Motor neuron (in vitro differentiated cells): ENCODE measurements around the gene LGALS1. TPM values are rescaled to one million over a fixed set of nuclear protein-coding genes. Genes with fewer than 3 reads are reported as not detected.
"Not testable (repeated sequence)": the region's sequence is repeated elsewhere in the genome, so short reads cannot be mapped to it uniquely, and the experiment has no call there.

Source experiments
- ATAC-seq, 8 experiments: fragments of 200-7000 bp; cut with Tn5 transposase; replicated peaks in 6 of 8; 2 replicates each; pipeline ENCODE4 v1.8.0; 2021; ENCODE audit warnings: mild to moderate bottlenecking in 8 of 8, moderate library complexity in 8 of 8
- H3K27ac ChIP-seq, 2 donors: fragments of 250-450 bp; sonication (Bioruptor Pico); 2 replicates each; pipeline ENCODE4 v1.9.0; 2021; ENCODE audit warnings: antibody characterized with exemption in 2 of 2, mild to moderate bottlenecking in 2 of 2, moderate library complexity in 1 of 2
- H3K4me1 ChIP-seq, 2 donors: fragments of 250-450 bp; sonication (Bioruptor Pico); replicated peaks in 1 of 2; 2 replicates each; pipeline ENCODE4 v1.6.1; 2021; ENCODE audit warnings: antibody characterized with exemption in 2 of 2, mild to moderate bottlenecking in 2 of 2, moderate library complexity in 1 of 2
- H3K4me3 ChIP-seq, 5 donors: fragments of 250-450 bp; sonication (Bioruptor Pico); 2 replicates each; pipeline ENCODE4 v1.9.0; 2021; ENCODE audit warnings: antibody characterized with exemption in 5 of 5, mild to moderate bottlenecking in 5 of 5, moderate library complexity in 4 of 5
- WGBS, 10 experiments: fragments of 450-650 bp; shearing (Covaris generic); methylation state at CpG; one replicate each; pipeline ENCODE4 v1.0.0; 2022; 5-methylcytosine and 5-hydroxymethylcytosine counted together
- in situ Hi-C, 9 experiments: fragments of 400-800 bp; cut with MboI; loops; one replicate each; pipeline ENCODE4 v1.15.0; 2021; ENCODE audit warnings: low sequenced_read_pairs in 9 of 9, low pct_unique_long_range_greater_than_20kb in 2 of 9; ENCODE audit not compliant: unreplicated experiment in 9 of 9
- total RNA-seq, 8 experiments: library from RNA; unstranded; fragments of 300-600 nt; gene quantifications; 2 replicates each; pipeline versions ENCODE4 v1.2.3 to v1.2.4, GENCODE V29; 2022

Gene LGALS1
- total RNA-seq, 8 experiments from 2014 or later: 23.1 to 1,188 (median 160) TPM

DNA sequence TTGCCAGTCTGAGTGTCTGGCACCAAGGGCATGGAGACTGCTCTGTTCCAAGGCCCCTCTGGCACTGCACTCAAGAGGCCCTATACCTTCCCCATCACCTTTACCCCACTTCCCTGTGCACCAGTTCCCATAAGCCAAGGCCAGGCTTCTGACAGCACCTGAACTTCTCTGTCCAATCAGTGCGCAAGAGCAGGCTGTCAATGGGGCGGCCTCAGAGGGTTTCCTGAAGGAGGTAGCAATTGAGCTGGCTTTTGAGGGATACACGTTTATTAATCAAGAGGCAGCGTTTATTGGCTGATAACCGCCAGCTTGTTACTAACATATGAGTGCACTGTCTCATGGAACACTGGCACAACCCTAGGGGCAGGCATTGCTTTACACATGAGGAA lies 33.9 kb upstream of the LGALS1 start:
- in situ Hi-C loops: no loop called here
- Histone ChIP-seq H3K4me3 (no peak overlapping the region), H3K27ac (no peak overlapping the region), H3K4me1 (peaks cover 11 to 30% of the 10 kb centered on the region in 2 donors)
- WGBS, 10 experiments: 60 to 100% (median 94%) methylated on average over 1 to 5 of the region's 5 CpGs; no CpG with 5 or more reads in 3 of the 10 experiments
- no peak for ATAC-seq

DNA sequence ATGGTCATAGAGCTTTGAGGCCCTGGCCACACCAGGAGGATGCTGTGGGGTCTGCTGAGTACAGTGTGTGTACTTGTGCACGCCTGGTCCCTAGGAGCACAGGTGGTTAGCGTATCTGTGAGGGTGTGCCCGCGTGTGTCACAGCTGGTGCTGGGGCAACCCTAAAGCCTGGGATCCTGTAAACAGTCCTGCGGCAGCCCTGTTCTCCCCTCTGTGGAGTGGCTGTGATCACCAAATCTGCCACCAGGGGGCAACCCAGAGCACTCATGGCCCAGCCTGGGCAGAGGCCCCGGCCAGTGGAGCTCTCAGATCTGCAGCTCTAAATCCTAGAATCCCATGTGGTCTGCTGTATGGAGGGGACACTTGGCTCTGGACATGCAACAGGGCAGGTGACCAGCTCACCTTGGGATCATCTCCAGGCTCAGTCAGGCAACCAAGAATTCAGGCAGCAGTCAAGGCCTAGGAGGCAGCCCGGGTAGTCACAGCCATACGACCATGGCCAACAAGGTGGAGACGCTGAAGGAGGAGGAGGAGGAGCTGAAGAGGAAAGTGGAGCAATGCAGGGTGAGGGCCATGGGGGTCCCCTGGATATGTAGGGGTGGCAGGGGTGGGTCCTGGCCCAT lies 32.1 kb upstream of the LGALS1 start:
- Histone ChIP-seq H3K4me3 (no peak overlapping the region), H3K4me1 (peaks cover 11 to 20% of the 10 kb centered on the region in 2 donors), H3K27ac (no peak overlapping the region)
- in situ Hi-C loops: no loop called here
- 40 to 60% (median 44%) methylated on average over 1 to 4 of the region's 9 CpGs; no CpG with 5 or more reads in 6 of the 10 experiments for WGBS, 10 experiments
- ATAC-seq: peak; percentile 63 to 84 (median 78)

DNA sequence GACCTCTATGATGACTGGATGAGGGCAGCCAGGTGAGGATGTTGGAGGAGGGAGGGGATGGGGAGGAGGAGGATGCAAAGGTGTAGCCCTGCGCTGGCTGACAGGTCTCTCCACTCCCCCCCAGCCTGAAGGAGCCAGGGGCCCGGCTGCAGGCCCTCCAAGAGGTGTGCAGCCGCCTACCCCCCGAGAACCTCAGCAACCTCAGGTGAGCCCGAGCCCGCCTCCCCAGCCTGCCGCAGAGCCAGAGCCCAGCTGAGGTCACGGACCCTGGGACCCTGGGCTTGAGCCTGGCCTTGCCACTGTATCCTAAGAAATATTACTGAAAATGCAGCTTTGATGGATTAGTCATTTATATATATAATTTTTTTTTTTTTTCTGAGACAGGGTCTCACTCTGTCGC lies 28.1 kb upstream of the LGALS1 start:
- 83 to 100% (median 100%) methylated on average over 1 to 2 of the region's 9 CpGs; no CpG with 5 or more reads in 6 of the 10 experiments for WGBS, 10 experiments
- no peak for ATAC-seq
- Histone ChIP-seq H3K27ac (no peak overlapping the region), H3K4me3 (no peak overlapping the region), H3K4me1 (peaks cover 0 to 2% of the 10 kb centered on the region in 2 donors)
- in situ Hi-C loops: no loop called here

DNA sequence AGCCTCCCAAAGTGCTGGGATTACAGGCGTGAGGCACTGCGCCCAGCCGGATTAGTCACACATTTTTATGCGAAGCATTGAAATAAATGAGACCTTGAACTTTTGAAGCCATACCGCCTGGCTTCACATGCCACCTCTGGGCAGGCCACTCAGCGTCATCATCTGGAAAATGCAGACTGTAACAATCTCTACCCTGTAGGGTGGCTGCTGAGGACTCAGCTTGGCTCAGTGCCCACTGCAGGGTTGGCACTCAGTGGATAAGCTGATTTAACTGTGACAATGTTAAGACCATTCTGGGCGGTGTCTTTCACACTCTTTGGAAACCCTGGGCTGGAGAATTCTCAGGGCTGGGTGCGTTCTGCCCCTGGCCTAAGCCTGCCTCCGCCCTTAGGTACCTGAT lies 27.5 kb upstream of the LGALS1 start:
- 47 to 100% (median 94%) methylated on average over 1 to 6 of the region's 9 CpGs; no CpG with 5 or more reads in 4 of the 10 experiments for WGBS, 10 experiments
- peak in 3 of 8 experiments; percentile 60 to 72 (median 64) for ATAC-seq
- peaks cover 0 to 2% of the 10 kb centered on the region in 2 donors for H3K4me1 ChIP-seq
- no peak overlapping the region for H3K27ac ChIP-seq
- H3K4me3 ChIP-seq: no peak overlapping the region
- in situ Hi-C loops: no loop called here

DNA sequence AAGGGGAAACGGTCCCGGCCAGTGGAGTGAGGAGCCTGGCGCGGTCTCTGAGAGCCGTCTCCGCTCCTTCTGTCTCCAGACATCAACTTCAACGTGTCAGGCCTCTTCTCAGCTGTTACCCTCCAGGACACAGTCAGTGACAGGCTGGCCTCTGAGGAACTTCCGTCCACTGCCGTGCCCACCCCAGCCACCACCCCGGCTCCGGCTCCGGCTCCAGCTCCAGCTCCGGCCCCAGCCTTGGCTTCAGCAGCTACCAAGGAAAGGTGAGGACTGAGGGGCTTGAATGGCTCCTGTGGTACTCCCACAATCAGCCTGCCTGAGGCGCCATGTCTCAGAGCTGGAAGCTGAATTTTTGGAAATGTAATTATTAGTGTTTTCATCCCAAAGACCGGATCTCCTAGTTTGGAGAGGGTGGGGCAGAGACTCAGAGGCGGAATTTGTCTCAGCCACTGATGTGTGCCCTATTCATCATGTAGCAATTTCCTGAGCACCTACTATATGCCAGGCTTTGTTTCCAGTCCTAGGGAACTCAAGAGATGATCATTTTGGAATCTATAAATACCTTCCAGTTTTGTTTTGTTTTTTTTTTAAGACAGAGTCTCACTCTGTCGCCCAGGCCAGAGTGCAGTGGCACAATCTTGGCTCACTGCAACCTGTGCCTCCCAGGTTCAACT lies 24.8 kb upstream of the LGALS1 start:
- Histone ChIP-seq H3K4me1 (no peaks in the 10 kb centered on the region), H3K4me3 (no peak overlapping the region), H3K27ac (no peak overlapping the region)
- in situ Hi-C loops: no loop called here
- 80 to 100% (median 100%) methylated on average over 1 to 5 of the region's 17 CpGs for WGBS, 10 experiments
- ATAC-seq: no peak

DNA sequence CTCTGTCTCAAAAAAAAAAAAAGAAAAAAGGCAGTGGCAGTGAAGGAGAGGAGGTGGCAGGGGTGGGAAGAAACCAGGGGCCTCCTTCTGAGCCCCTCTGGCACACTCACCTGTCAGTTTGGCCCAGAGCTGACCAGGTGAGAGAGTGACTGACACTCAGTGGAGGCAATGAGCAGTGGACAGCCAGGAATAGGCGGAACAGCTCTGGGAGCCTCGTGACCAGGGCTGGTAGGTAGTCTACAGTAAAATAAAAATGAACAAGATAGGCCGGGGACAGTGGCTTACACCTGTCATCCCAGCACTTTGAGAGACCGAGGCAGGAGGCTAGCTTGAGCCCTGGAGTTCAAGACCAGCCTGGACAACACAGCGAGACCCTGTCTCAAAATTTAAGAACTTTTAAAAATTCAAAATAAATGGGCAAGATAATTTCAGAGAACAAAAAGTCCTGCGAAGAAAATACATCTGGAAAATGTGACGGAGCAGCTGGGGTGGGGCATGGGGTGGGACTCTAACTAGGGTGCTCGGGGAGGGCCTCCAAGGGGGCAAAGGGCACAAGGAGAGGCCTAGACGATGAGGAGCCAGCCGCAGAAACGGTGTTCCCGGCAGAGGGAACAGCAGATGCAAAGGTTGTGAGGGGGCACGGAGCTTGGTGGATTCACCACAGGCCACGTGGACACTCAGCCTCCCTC lies 20.7 kb upstream of the LGALS1 start:
- H3K4me3 ChIP-seq: no peak overlapping the region
- H3K27ac ChIP-seq: no peak overlapping the region
- peaks cover 5 to 7% of the 10 kb centered on the region in 2 donors for H3K4me1 ChIP-seq
- 78 to 100% (median 90%) methylated on average over 2 to 6 of the region's 14 CpGs; no CpG with 5 or more reads in 4 of the 10 experiments for WGBS, 10 experiments
- in situ Hi-C loops: no loop called here
- ATAC-seq: no peak

DNA sequence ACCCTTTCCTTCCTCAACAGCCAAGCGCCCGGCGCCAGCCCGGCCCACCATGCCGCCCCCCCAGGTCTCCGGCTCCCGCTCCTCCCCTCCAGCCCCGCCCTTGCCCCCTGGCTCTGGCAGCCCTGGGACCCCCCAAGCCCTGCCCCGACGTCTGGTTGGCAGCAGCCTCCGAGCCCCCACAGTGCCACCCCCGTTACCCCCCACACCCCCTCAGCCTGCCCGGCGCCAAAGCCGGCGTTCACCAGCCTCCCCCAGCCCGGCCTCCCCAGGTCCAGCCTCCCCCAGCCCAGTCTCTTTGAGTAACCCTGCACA lies 20.2 kb upstream of the LGALS1 start:
- no peak overlapping the region for H3K27ac ChIP-seq
- H3K4me1 ChIP-seq: peaks cover 10 to 12% of the 10 kb centered on the region in 2 donors
- ATAC-seq: no peak
- no peak overlapping the region for H3K4me3 ChIP-seq
- in situ Hi-C loops: no loop called here
- no CpG with 5 or more reads among the region's 17 CpGs for WGBS, 10 experiments

DNA sequence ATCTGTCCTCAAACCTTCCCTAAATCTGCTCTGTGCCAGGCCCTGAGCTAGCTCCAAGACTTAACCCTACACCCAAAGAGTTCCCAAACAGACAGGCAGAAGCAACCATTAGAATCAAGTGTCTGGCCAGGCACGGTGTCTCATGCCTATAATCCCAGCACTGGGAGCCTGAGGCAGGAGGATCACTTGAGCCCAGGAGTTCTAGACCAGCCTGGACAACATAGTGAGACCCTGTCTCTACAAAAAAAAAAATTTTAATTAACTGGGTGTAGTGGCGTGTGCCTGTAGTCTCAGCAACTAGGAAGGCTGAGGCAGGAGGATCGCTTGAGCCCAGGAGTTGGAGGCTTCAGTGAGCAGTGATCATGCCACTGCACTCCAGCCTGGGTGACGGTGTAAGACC lies 18.9 kb upstream of the LGALS1 start:
- H3K4me3 ChIP-seq, H3K27ac ChIP-seq, ATAC-seq, in situ Hi-C loops: not testable (repeated sequence)
- H3K4me1 ChIP-seq: peaks cover 21 to 25% of the 10 kb centered on the region in 2 donors
- 40 to 100% (median 100%) methylated on average over 1 to 3 of the region's 4 CpGs; no CpG with 5 or more reads in 2 of the 10 experiments for WGBS, 10 experiments

DNA sequence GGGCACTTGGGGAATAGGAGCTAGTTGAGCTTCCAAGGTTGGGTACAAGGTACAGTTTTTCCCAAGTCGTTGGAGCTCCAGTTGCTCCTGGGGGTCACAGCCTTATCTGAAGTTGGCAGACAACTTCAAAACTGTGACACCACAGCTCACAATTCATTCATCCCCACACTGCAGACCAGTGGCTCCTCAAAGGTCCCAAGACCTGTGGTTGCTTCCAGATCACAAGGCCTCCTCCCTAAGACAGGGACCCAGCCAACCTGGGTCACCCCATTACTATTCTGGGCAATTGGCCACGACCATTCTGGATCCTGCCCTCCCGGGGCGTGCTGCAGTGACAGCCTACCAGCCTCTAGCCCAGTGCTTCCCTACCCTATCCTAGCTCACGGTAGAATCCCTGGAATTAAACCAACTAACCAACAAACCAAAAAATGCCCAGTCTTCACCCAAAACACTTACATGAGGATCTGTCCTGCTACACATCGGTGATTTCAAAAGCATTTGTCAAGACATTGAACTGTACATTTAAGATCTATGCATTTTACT lies 17.8 kb upstream of the LGALS1 start:
- peak in 3 of 8 experiments; percentile 2 to 7 (median 6) for ATAC-seq
- WGBS, 10 experiments: 0 to 18% (median 0%) methylated on average over 1 to 6 of the region's 6 CpGs; no CpG with 5 or more reads in 2 of the 10 experiments
- Histone ChIP-seq H3K27ac (peak overlapping the region; percentile 49 to 63), H3K4me3 (peak overlapping the region; percentile 45 to 78 (median 69)), H3K4me1 (peaks cover 25 to 29% of the 10 kb centered on the region in 2 donors)
- in situ Hi-C loops: no loop called here

DNA sequence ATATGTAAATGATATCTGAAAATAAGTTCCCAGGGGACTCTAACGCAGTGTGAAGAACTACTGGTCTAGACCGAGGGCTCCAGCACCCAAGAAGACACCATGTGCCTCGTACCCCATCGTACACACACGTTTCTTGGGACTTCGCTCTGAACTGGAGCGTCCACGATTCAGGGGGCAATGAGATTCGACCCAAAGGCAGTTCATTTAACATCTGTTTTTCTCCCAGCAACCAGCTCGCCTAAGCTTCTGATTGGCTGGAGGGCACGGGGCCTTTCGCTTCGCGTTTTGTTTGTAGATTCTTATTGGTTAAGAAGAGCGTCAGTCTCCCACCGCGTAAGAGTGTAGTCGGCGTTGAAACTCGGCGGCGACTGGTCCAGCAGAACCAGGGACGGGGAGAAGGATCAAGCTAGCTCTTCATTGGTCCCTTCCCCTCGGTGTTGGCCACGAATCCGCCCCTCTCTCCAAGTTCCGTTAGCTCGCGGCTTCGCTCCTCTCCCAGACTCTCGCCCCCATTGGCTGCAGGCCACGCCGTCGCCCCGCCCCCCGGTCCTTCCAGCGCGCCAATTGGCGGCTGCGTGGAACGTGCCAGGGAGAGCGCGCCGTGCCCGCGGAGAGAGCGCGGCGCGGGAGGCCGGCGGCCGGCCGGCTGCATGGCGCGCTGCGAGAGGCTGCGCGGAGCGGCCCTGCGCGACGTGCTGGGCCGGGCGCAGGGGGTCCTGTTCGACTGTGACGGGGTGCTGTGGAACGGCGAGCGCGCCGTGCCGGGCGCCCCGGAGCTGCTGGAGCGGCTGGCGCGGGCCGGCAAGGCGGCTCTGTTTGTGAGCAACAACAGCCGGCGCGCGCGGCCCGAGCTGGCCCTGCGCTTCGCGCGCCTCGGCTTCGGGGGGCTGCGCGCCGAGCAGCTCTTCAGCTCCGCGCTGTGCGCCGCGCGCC lies 17.0 kb upstream of the LGALS1 start, which contains the start of gene PDXP:
Gene PDXP (plus strand): TSS at position 591 of the 933 bp plus-strand sequence. CDS start 60 bp downstream, at position 651.
- peak within 1 kb of the TSS; percentile 64 to 72 for H3K27ac ChIP-seq
- WGBS, 10 experiments: 0 to 3% (median 0%) methylated on average over 2 to 34 of the region's 101 CpGs; no CpG with 5 or more reads in 1 of the 10 experiments
- H3K4me3 ChIP-seq: peak within 1 kb of the TSS; percentile 56 to 78 (median 69)
- peaks cover 25 to 29% of the 10 kb centered on the region in 2 donors for H3K4me1 ChIP-seq
- in situ Hi-C loops: no loop called here
- peak; percentile 89 to 95 (median 92) for ATAC-seq

DNA sequence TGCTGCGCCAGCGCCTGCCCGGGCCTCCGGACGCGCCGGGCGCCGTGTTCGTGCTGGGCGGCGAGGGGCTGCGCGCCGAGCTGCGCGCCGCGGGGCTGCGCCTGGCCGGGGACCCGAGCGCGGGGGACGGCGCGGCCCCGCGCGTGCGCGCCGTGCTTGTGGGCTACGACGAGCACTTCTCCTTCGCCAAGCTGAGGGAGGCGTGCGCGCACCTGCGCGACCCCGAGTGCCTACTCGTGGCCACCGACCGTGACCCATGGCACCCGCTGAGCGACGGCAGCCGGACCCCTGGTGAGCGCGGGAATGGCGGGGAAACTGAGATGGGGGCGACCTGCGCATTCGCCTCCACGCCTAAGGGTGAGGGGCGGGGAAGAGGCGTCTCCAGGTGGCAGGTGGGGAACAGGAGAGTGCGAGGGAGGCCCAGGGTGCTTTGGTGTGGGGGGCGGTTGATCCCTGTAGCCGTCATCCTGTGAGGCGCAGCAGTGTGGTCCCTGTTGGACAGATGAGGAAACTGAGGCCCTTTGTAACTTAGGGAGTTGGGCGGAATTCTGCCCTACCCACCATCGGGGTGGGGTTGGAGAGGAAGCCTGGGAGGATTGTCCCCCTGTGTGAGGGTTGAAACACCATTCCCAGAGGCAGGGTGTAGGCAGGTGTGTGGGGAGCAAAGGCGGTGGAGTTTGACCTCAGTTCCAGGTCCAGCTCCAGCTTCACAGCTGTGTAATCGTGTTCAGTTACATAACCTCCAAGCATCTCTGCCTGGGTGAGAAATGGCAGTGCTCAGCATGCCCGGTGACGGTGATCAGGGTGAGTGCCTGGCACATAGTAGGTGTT lies 16.2 kb upstream of the LGALS1 start:
- Histone ChIP-seq H3K27ac (peak overlapping the region; percentile 64 to 72), H3K4me1 (peaks cover 25 to 29% of the 10 kb centered on the region in 2 donors), H3K4me3 (peak overlapping the region; percentile 56 to 78 (median 69))
- no peak for ATAC-seq
- in situ Hi-C loops: no loop called here
- 0 to 54% (median 21%) methylated on average over 1 to 19 of the region's 68 CpGs; no CpG with 5 or more reads in 2 of the 10 experiments for WGBS, 10 experiments
